HG03064 (cell line): ENCODE results near the gene MERTK.
"Not testable (repeated sequence)": the region's sequence is repeated elsewhere in the genome, so short reads cannot be mapped to it uniquely, and the experiment has no call there.

Experiments used
- ATAC-seq: cut with Tn5 transposase; IDR thresholded peaks from one replicate; pipeline ENCODE4 v1.9.1; 2021; ENCODE audit warnings: low read depth; ENCODE audit not compliant: unreplicated experiment

MERTK gene

GRCh38 chr2:112065486-112065885, 167.1 kb downstream of the MERTK start:
- ATAC-seq, result no peak

GRCh38 chr2:112065966-112066365, 167.6 kb downstream of the MERTK start:
- ATAC-seq, result no peak

- ATAC-seq, result not testable (repeated sequence)
Observed at GRCh38 chr2:112069794-112070193, 171.4 kb downstream of the MERTK start.

GRCh38 chr2:112073875-112074274, 175.5 kb downstream of the MERTK start:
- no peak for ATAC-seq

GRCh38 chr2:112074506-112074905, 176.1 kb downstream of the MERTK start:
- no peak for ATAC-seq

- ATAC-seq, result no peak
Observed at GRCh38 chr2:112075490-112076260, 177.3 kb downstream of the MERTK start.

- no peak for ATAC-seq
Observed at GRCh38 chr2:112077814-112078213, 179.4 kb downstream of the MERTK start.
